HEK293 (cell line): ENCODE measurements around the gene TPCN2.

Experiments used
- ELK4 ChIP-seq: IDR thresholded peaks from 2 replicates; pipeline ENCODE4 v1.6.1; 2011; ENCODE audit warnings: mild to moderate bottlenecking, low read depth, low read length, borderline replicate concordance
- REST ChIP-seq: fragments of 450-650 bp; formaldehyde crosslinking; IDR thresholded peaks from 2 replicates; pipeline ENCODE4 v1.5.1; 2016; ENCODE audit warnings: missing biosample characterization, missing genetic modification characterization
- ZBTB10 ChIP-seq: fragments of 450-650 bp; formaldehyde crosslinking; IDR thresholded peaks from 2 replicates; pipeline ENCODE4 v1.5.1; 2016; ENCODE audit warnings: missing biosample characterization, missing genetic modification characterization
- ZBTB11 ChIP-seq: fragments of 450-650 bp; formaldehyde crosslinking; conservative IDR thresholded peaks from 2 replicates; pipeline ENCODE4 v1.5.1; 2016; ENCODE audit warnings: low read depth, missing biosample characterization, missing genetic modification characterization
- ZNF223 ChIP-seq: fragments of 450-650 bp; formaldehyde crosslinking; IDR thresholded peaks from 2 replicates; pipeline ENCODE4 v1.5.1; 2016; ENCODE audit warnings: missing biosample characterization, missing genetic modification characterization

GRCh38 chr11:69106031-69106811 lies 57.5 kb downstream of the TPCN2 start:
- no peak for TF ChIP-seq ZBTB10
- no peak for TF ChIP-seq ZBTB11 (tag by site-specific recombination)
- no peak for TF ChIP-seq REST
- TF ChIP-seq ELK4 = no peak
- no peak for TF ChIP-seq ZNF223 (tag by site-specific recombination)
